ENCODE data around the gene C6orf47.
"Not testable (repeated sequence)": the region's sequence is repeated elsewhere in the genome, so short reads cannot be mapped to it uniquely, and the experiment has no call there.

C6orf47 gene, protein sequence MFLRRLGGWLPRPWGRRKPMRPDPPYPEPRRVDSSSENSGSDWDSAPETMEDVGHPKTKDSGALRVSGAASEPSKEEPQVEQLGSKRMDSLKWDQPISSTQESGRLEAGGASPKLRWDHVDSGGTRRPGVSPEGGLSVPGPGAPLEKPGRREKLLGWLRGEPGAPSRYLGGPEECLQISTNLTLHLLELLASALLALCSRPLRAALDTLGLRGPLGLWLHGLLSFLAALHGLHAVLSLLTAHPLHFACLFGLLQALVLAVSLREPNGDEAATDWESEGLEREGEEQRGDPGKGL

DNA sequence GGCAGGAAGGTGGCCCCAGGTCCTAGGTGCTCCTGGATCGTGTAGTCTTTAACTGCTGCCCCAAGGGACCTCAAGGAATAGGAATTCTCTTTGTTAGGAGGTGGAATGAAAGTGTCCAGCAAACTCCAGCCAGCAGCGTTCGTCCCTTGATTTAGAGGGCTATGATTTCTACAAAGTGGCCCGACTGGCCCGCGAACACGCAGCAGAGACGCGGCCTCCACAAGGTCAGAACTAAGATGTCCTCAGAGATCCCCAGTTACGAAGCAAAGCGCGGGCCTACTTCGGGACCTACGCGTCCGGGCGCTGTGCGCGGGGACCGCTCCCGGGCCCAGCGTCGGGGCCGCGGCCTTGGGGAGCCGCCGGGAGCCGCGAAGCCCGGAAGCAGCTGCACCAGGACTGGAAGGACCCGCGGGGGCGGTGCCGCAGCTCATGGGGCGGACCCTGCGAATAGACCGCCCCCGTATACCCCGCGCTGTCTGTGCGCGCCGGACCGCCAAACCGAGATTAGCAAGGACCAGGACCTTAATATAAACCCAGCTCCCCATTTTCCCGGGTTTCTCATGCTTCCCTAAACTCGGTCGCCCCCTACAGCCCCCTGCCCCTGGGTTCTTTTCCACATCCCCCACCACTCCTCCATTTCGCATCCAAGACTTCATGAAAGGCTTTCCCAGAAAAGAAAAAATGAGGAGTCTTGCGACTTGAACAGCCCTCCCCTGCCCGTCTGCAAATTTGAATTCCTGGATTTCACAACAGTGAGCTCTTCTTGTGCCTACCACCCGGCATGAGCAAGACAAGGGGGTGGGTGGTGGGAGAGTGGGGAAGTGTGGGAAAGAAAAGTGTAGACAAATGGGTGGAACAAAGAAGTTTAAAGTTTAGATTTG lies at the start of gene C6orf47:
C6orf47 (minus strand) TSS at position 398 of the 881 bp plus-strand sequence. CDS start 831 bp downstream, outside the sequence.
- DNase-seq, result peak; percentile 70

DNA sequence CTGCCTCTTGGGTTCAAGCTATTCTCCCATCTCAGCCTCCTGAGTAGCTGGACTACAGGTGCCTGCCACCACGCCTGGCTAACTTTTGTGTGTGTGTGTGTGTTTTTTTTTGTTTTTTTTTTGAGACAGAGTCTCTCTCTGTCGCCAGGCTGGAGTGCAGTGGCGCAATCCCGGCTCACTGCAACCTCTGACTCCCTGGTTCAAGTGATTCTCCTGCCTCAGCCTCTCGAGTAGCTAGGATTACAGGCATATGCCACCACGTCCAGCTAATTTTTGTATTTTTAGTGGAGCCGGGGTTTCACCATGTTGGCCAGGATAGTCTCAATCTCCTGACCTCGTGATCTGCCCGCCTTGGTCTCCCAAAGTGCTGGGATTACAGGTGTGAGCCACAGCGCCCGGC lies 48.6 kb upstream of the C6orf47 start:
- DNase-seq, result not testable (repeated sequence)

DNA sequence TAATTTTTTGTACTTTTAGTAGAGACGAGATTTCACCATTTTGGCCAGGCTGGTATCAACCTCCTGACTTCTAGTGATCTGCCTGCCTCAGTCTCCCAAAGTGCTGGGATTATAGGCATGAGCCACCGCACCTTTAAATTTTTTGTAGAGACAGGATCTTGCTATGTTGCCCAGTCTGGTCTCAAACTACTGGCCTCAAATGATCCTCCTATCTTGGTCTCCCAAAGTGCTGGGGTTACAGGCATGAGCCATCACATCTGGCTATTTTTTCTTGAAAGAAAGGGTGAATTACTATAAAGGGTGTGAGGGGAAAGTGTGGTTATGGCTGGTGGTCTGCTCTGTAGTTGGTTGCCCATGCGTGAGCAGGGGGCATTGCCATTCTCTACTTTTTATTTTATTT lies 47.6 kb upstream of the C6orf47 start:
- no peak for DNase-seq

DNA sequence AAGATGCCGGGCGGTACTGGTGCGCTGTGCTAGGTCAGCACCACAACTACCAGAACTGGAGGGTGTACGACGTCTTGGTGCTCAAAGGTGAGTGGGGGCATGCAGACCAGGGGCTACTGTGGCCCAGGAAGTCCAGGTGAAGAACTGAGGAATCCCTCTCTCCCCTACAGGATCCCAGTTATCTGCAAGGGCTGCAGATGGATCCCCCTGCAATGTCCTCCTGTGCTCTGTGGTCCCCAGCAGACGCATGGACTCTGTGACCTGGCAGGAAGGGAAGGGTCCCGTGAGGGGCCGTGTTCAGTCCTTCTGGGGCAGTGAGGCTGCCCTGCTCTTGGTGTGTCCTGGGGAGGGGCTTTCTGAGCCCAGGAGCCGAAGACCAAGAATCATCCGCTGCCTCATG lies 47.1 kb upstream of the C6orf47 start:
- no peak for DNase-seq

DNA sequence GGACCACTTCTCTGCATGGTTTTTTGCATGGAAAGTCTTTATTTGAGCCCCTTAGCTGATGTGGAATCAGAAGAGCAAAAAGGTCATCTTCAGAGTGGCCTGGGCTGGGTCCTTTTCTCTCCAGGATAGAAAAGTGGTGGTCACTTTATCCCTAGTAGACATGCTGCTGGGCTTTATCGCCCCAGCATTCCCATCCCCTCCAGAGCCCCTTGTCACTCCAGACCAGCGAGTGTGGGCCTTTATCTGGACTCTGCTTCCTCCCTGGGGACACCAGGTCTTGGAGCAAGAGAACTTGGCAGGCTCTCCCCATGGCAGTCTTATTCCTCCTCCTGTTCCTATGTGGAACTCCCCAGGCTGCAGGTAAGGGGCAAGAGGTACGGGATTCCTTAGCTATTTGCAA lies 46.0 kb upstream of the C6orf47 start, which contains the start of gene LY6G6F:
LY6G6F (plus strand) TSS at position 268 of the 400 bp plus-strand sequence; CDS start at position 309, 41 bp downstream.
- DNase-seq, result no peak

DNA sequence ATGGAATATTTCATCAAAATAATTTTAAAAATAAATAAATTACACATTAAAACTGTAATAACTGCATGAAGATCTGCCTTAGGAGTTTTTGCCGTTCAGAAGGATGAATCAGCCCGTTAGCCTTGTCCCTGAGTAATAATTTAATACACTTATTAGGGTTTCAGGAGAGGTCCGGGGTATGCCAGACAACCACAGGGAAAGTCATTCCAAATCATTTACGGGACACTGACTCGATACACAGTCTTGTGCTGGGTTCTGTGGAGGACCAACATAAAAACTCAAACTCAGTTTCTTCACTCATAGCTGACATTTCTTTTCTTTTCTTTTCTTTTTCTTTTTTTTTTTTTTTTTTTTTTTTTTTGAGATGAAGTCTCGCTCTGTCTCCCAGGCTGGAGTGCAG lies 45.4 kb upstream of the C6orf47 start:
- DNase-seq, result no peak

DNA sequence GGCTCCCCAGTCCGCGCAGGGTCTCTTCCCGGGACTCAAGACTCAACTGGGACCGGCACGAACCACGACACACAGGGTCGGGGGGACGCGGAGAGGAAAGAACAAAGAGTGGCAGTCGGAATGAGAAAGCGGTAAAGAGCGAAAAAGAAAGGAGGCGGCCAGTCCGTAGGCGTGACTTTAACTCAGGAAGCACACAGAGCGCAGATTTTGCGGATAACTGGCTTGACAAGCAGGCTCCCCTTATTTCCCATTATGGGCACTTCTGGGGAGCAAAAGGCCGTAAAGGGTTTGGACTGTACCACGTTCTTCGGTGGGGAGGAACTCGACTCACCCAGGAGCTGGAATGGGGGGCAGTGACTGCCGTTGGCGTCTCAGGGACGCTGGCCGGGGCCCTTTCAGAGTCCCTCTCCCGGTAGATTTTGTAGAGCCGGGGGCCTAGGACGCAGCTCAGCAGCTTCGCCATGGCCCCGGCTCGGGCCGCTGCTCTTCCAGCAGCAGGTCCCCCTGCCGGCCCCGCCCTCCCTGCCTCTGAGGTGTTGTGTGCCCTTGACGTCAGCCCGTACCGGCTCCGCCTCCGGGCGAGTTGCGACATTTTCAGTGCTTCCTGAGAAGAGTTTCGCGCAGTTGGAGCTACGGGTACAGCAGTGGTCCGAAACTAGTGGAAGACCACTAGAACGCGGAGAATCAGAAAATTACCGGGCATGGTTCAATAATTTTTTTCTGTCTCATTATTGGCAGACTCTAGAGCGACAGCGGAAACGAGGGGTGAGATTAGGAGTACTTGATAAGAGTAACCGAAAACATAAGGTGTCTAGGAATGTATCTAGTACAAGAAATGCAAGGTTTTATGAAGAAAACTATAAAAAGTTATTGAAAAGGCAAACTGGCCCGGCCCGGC lies 42.5 kb upstream of the C6orf47 start, which contains the start of gene ABHD16A:
ABHD16A (minus strand) TSS at position 506 of the 898 bp plus-strand sequence; CDS start at position 463, 43 bp downstream.
- peak; percentile 94 for DNase-seq

DNA sequence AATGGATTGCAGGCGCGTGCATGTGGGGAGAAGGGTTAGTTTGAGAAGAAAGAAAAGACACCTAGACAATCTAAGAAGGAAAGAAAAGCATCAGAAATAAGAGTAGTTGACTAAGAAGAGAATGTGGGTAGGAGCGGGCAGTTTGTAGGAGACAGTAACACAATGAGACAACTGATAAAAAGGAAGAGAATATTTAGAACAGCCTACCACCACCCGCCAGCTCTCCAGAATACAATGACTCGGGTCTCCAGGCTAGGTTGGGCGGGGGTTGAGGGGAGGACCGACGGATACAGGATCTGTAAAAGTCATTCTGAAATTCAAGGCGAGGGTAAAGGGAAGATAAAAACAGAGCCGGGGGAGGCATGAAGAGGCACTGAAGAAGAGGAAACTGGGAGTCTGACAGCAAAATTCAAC lies 41.8 kb upstream of the C6orf47 start:
- DNase-seq, result peak; percentile 47

DNA sequence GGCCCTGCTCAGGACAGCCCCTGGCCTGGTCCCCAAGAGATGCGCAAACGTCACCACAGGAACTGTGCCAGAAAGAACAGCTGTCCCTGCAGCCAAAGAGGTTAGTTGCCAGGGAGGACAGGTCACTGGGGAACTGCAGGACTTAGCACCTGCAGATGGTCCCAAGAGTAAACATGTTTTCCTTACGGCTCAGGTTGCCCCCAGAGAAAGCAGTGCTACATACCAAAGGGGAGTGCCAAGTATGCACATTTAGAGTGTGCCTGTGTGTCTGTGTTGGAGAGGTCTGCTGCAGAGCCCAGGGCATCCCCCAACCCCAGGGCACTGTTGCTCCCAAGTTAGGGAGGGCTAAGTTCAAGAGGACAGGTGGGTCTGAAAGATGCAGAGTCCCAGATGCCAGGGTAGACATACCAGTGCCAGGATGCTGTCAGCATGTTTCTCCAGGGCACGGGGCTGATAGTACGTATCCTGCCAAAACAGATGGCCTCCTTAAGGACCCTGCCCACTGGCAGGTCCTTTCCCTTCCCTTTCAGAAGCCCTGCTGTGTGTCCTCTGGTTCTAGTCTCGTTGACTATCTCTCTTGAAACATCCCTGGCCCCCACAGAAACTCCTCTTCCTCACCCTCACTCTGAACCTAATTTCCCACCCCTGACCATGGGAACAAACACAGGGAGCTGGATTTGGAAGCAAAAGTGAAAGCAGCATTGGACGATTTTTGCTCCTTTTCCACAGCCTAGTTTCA lies 41.3 kb upstream of the C6orf47 start:
- DNase-seq, result no peak

DNA sequence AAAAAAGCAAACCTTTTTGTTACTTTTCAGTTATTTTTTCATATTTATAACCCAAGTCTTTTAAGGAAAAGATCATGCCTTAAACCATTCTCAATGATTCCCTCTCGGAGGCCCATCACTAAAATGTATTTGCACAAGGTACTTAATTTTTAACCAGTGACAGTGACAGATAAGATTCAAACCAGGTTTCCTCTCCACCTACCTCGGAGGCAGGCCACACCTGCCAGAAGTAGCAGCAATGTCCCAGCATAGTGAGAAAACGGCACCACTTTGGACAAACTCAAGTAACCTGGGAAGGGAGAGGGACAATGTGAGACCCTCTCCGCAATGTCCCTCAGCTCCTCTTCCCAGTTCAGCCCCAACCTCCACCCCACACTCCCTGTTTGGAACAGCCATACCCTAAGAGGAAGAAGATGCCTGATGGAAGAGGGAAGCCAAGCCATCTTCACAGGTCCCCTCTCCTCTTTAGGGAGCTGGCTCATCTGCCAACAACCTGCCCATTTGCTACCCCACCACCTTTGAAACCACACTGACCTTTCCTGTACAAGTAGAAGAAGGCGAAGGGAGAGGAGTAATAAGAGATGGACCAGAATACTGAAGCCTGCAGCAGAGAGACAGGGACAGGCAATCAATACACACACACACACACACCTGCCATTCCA lies 40.3 kb upstream of the C6orf47 start:
- DNase-seq, result no peak

DNA sequence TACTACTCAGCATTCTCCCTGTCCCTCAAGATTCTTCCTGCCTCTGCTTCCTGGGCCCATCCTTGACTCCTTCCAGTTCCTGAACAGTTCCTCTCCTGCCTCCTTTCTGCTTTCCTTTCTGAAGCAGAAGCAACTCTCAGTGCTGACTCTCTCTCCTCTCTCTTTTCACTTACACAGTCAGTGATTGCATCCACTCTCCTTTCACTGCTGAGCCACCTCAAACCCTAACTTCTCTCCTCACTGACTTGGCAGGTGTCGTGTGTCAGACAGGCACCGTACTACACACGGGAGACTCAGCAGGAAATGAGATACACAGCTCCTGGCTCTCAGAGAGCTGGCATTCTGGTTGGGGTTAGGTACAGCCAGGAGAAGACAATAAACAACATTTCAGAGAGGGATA lies 37.0 kb upstream of the C6orf47 start:
- no peak for DNase-seq

DNA sequence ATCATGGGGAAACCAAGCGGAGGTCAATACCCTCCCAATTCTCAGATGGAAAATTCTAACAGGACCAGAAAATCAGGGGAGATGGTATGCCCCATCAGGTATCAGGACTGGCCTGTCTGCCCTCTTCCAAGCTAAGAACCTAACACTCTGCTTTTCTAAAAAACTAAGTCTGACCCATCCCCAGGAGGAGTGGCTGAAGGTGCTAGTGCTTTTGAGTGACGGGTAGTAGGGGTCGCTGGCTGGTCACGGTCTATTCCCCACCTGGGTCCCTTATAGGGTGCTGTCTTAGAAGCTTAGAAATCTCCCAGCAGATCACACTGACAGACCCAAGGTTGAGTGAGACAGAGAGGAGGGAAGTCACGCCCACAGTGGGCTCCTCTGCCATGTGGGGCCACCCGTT lies 33.0 kb upstream of the C6orf47 start:
- DNase-seq, result no peak

DNA sequence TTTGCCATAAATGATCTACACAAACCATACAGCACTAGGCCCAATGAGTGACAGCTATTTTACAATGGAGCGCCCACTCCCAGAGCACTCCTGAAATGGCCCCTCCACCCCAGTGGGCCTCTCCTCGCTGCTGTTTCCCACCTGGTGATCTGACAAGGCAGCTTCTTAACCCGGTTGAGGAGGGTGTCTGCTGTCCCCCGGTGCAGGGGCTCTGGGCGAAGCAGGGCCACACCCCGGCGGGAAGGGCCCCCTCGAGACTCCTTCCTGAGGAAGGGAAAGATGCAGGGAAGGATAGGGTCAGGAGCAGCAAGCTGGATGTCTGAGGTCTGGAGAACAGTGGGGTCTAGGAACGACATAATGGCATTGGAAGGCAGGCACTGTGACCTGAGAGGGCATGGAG lies 32.3 kb upstream of the C6orf47 start:
- DNase-seq, result no peak

DNA sequence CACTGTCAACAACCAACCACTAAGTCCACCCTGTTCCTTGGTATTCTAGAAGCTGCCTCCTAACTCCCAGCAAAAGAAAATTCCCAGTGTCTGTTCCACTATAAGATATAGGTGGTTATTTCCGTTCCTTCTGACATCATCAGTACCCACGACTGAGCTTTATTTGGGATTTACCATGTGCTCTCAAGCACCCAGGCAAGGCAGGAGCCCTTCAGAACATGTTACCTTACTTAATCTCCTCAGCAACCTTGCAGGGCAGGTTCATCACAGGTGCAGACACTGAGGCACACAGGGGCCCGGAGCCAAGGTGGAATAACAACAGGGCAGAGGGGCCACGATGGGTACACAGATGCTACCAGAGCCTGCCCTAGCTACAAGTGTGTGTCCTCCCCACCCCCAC lies 31.8 kb upstream of the C6orf47 start:
- no peak for DNase-seq

DNA sequence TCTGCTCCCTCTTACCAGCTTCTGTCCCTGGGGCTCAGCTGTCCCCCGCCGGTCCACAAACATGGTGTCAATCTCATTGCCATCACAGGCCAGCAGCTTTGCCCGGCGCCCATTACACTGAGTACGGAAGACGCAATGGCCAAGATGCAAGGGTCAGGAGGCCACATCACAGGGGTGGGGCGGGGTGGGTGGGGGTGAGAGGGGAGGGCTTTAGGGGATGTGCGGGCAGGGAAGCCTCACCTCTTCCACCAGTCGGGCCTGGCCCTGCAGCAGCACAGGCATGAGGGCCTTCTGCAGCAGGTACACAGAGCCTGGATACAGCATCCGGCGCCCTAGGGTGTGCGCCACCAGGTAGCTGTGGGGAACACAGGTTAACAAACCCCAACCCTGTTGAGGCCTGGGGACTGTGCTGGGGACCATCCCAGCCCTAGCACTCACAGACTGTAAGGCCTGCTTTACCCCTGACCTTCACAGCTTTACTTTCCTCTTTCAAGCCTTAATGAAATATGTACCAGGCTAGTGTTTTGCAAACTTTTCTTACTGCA lies 31.1 kb upstream of the C6orf47 start:
- no peak for DNase-seq

DNA sequence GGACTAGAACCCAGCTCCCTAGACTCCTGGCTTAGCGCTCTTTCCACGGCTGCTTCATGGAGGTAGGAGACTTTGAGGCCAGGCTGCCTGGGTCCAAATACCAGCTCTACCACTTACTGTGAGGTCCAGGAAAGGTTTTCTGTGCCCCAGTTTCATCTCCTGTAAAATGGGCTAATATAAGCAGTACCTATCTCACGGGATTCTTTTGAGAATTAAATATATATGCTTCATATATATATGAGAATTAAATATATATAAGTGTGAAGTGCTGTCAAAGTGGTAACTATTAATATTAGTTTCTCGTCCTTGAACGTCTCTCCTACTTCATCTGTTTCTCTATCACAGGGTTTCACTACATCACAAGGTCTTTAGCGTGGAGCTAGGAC lies 30.5 kb upstream of the C6orf47 start:
- DNase-seq, result no peak

DNA sequence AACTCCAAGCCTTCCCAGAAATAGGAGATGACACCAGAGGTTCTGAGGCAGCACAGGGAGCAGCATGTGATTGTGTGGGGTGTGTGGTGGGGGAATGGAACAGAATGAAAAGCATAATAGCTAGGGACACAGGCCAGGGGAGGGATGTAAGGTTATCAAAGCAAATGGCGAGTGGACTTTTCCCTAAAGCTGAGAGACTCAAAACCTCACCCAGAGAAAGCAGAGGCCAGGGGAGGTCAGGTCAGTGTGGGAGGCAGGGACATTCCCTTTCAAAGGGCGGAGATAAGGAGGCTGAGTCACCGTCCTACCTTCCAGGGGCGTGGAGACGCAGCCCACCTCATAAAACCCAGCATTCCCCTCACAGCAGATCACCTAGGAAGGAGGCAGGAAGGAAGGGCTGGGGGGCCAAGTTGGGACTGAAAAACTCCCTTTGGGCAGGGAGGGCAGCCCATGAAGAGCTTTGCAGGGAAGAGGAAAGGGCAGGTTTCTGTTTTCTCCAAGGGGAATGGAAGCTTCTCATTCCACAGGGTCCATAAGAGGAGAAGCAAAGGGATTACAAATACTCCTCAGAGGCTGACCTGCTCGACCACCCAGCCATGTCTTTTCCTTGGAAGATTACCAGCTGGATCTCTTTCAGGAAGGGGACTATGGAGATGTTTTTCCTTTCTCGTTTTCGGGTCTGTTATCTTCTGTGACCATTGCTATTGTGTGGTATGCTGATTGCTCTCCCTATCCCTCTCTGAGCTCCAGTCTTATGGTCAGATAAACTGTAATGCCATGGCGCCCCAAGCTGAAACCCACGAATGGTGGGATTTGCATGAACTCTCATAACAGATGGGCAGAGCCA lies 29.9 kb upstream of the C6orf47 start:
- no peak for DNase-seq

DNA sequence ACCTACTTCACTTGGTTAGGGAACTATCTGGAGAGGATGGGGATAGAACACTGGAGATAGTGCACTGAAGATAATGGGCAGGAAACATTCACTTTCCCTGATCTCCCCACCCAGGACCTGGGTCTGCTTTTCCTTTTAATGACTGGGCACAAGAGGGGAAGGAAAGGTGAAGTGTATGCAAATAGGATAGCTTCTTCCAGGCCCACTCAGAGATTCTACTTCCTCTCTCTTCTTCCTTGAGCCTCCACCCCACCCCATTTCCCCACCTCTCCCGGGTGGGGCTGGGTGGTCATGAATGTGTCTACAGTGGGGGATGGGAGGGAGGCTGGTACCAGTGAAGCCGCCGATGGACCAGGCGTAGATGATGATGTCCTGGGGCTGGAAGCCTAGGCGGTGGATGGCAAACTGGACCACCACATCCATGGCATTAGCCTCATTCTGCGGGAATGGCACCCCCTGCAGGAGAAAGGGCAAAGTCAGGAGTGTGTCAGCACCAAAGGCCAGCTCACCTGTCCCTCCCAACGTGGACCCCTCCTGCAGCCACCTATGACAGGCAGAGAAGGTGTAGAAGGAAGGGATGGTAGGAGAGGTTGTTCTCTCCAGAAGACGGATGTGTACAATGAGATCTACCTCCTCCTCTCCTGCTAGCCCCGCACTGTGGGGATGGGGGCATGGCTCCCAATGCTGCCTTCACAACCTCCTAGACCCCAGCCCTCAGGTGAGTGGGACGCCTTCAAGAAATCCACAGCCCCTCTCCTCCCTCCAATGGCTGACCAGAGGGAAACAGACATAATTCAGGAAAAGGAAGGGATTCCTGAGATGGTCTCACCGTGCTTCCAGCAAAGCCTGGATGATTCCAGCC lies 28.9 kb upstream of the C6orf47 start:
- DNase-seq, result no peak
